H1 (cell line): Measurements from ENCODE around the gene PINK1.

Experiments used
- CHD7 ChIP-seq: fragments of 300-600 bp; sonication (generic); IDR thresholded peaks from 2 replicates; pipeline ENCODE4 v1.7.1; 2012; ENCODE audit warnings: low read length, moderate library complexity, mild to moderate bottlenecking, inconsistent platforms; ENCODE audit not compliant: insufficient replicate concordance
- CTCF ChIP-seq, 3 experiments: IDR thresholded peaks; 1 replicate in 2 of 3; 2 replicates in 1 of 3; pipeline versions ENCODE4 v1.5.1 to v1.6.1; 2011; ENCODE audit warnings: low read length in 3 of 3, mild to moderate bottlenecking in 3 of 3, inconsistent platforms in 2 of 3, low read depth in 1 of 3, moderate library complexity in 1 of 3; ENCODE audit not compliant: insufficient read depth in 1 of 3; ENCODE audit errors: control extremely low read depth in 1 of 3
- EZH2 ChIP-seq: fragments of 200-600 bp; sonication (generic); IDR thresholded peaks from 2 replicates; pipeline ENCODE4 v1.7.1; 2012; ENCODE audit warnings: low read depth, mild to moderate bottlenecking, moderate library complexity, low read length, inconsistent platforms; ENCODE audit not compliant: severe bottlenecking
- NRF1 ChIP-seq: IDR thresholded peaks from 2 replicates; pipeline ENCODE4 v1.6.1; 2011; ENCODE audit warnings: mild to moderate bottlenecking, low read depth, low read length, improper control_type of control experiment
- POLR2A ChIP-seq, 2 experiments: IDR thresholded peaks; 1 replicate in 1 of 2; 2 replicates in 1 of 2; pipeline ENCODE4 v1.6.1; 2011; ENCODE audit warnings: low read depth in 2 of 2, low read length in 2 of 2, mild to moderate bottlenecking in 2 of 2; ENCODE audit errors: control extremely low read depth in 1 of 2
- RAD21 ChIP-seq, 2 experiments: IDR thresholded peaks in 1 of 2; conservative IDR thresholded peaks in 1 of 2; 2 replicates each; pipeline ENCODE4 v1.6.1; 2011; ENCODE audit warnings: low read depth in 2 of 2, low read length in 2 of 2, improper control_type of control experiment in 1 of 2, inconsistent platforms in 1 of 2, mild to moderate bottlenecking in 1 of 2, moderate library complexity in 1 of 2
- RNF2 ChIP-seq: fragments of 200-900, 300-1000 bp; sonication (generic); IDR thresholded peaks from 2 replicates; pipeline ENCODE4 v1.7.1; 2016; ENCODE audit warnings: borderline replicate concordance, low read depth, mild to moderate bottlenecking, antibody characterized with exemption, low read length; ENCODE audit not compliant: poor library complexity, severe bottlenecking; ENCODE audit errors: missing control alignments
- SIN3A ChIP-seq, 2 experiments: IDR thresholded peaks in 1 of 2; conservative IDR thresholded peaks in 1 of 2; 2 replicates each; pipeline ENCODE4 v1.6.1; 2011 to 2012; ENCODE audit warnings: low read length in 2 of 2, improper control_type of control experiment in 1 of 2, low read depth in 1 of 2, mild to moderate bottlenecking in 1 of 2
- SUZ12 ChIP-seq: fragments of 200-600 bp; sonication (generic); IDR thresholded peaks from 2 replicates; pipeline ENCODE4 v1.6.1; 2012; ENCODE audit warnings: mild to moderate bottlenecking, inconsistent platforms, low read length, moderate library complexity, mixed read lengths
- TF ChIP-seq, protein P1 (sequence below): IDR thresholded peaks from 2 replicates; pipeline ENCODE4 v1.6.1; 2011; ENCODE audit warnings: low read depth, mild to moderate bottlenecking, low read length; ENCODE audit not compliant: insufficient read depth

GRCh38 chr1:20597650-20598049 is 35.6 kb upstream of the PINK1 start:
- TF ChIP-seq POLR2A (IDR thresholded peaks at IDR 0.05; ENCODE audit: control extremely low read depth in 1 of 2, low read depth in 2 of 2, low read length in 2 of 2), result no peak
- no peak for TF ChIP-seq NRF1
- TF ChIP-seq CTCF (IDR thresholded peaks at IDR 0.05; ENCODE audit: control extremely low read depth in 1 of 3, insufficient read depth in 1 of 3, low read depth in 1 of 3, low read length in 3 of 3), result no peak
- no peak for TF ChIP-seq EZH2
- TF ChIP-seq RAD21 (IDR thresholded peaks at IDR 0.05 in 1 of 2, conservative IDR thresholded peaks at IDR 0.05 in 1 of 2; ENCODE audit: low read depth in 2 of 2, low read length in 2 of 2), result no peak
- TF ChIP-seq RNF2, result no peak
- TF ChIP-seq SIN3A (conservative IDR thresholded peaks at IDR 0.05 in 1 of 2, IDR thresholded peaks at IDR 0.05 in 1 of 2; ENCODE audit: low read depth in 1 of 2, low read length in 2 of 2), result no peak
- TF ChIP-seq SUZ12, result no peak
- TF ChIP-seq CHD7, result no peak
- TF ChIP-seq, protein P1, sequence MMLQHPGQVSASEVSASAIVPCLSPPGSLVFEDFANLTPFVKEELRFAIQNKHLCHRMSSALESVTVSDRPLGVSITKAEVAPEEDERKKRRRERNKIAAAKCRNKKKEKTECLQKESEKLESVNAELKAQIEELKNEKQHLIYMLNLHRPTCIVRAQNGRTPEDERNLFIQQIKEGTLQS, result no peak
